ENCODE results near the gene HSF2BP. TPM values are rescaled to one million over a fixed set of nuclear protein-coding genes. Genes with fewer than 3 reads are reported as not detected.
"Not testable (repeated sequence)": the region's sequence is repeated elsewhere in the genome, so short reads cannot be mapped to it uniquely, and the experiment has no call there.

HSF2BP gene
- total RNA-seq, 1 experiment from 2014 or later = 1.5 TPM

DNA sequence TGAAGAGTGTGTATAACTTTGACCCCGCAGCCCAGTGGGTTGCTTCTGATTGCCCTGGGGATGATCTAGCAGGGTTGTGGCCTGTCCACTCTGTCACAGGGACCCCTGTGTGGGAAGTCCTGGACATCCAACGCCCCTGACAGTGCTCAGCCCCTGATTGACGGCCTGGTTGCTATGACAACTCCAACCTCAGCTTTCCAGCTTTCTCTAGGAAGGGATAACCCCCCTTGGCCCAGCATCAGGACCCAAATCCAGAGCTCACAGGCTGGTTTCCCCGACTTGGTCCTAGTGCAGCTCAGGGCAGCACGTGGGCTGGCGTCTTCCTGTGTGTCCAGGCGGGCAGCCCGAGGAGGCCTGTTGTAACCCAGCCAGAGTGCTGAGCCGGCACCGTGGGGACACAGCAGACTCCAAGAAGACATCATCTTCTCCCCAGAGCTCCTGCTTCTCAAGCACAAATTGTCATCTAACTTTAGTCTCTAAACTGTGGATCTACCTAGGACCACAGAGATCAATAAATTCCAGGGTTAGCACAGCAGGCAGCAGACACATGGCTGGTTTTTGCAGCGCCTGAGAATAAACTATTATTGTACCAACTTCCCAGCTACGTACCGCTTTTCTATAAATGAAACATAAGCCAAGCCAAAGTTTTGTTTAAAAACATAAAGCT lies 40.8 kb upstream of the HSF2BP start:
- H2AFZ ChIP-seq (ENCODE audit: low read length) = no peak overlapping the region
- no peak overlapping the region for H3T11ph ChIP-seq (ENCODE audit: low read length)
- no peak overlapping the region for H3K4ac ChIP-seq (ENCODE audit: low read depth, low read length)
- H3K4me1 ChIP-seq (ENCODE audit: insufficient read depth, low read length) = no peaks in the 10 kb centered on the region
- TF ChIP-seq, protein P1, sequence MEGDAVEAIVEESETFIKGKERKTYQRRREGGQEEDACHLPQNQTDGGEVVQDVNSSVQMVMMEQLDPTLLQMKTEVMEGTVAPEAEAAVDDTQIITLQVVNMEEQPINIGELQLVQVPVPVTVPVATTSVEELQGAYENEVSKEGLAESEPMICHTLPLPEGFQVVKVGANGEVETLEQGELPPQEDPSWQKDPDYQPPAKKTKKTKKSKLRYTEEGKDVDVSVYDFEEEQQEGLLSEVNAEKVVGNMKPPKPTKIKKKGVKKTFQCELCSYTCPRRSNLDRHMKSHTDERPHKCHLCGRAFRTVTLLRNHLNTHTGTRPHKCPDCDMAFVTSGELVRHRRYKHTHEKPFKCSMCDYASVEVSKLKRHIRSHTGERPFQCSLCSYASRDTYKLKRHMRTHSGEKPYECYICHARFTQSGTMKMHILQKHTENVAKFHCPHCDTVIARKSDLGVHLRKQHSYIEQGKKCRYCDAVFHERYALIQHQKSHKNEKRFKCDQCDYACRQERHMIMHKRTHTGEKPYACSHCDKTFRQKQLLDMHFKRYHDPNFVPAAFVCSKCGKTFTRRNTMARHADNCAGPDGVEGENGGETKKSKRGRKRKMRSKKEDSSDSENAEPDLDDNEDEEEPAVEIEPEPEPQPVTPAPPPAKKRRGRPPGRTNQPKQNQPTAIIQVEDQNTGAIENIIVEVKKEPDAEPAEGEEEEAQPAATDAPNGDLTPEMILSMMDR (conservative IDR thresholded peaks at IDR 0.05) = no peak
- H3K9me3 ChIP-seq (ENCODE audit: control insufficient read depth, low read depth, low read length) = no peaks in the 10 kb centered on the region
- H3K4me2 ChIP-seq (ENCODE audit: insufficient read depth, insufficient read length, low read length) = no peak overlapping the region
- H2AK5ac ChIP-seq (ENCODE audit: insufficient read length, low read length) = no peak overlapping the region
- no peak overlapping the region for H3K9ac ChIP-seq (ENCODE audit: extremely low read depth, insufficient read length, low read length)
- H3K27ac Mint-ChIP-seq = no peak overlapping the region
- H3K9me3 Mint-ChIP-seq = no peaks in the 10 kb centered on the region
- no peak overlapping the region for H2BK20ac ChIP-seq (ENCODE audit: low read depth, low read length, poor library complexity, severe bottlenecking)
- H4K5ac ChIP-seq (ENCODE audit: insufficient read length, low read depth, low read length) = no peak overlapping the region
- H3K79me1 ChIP-seq (ENCODE audit: insufficient read depth, low read depth, low read length, poor library complexity, severe bottlenecking) = no peaks in the 10 kb centered on the region
- no peaks in the 10 kb centered on the region for H3K27me3 ChIP-seq (ENCODE audit: insufficient read depth, low read length)
- no peak overlapping the region for H2BK120ac ChIP-seq (ENCODE audit: low read depth, low read length, poor library complexity, severe bottlenecking)
- H3K27ac ChIP-seq (ENCODE audit: insufficient read length, low read depth, low read length) = no peak overlapping the region
- no peak overlapping the region for H3K23ac ChIP-seq (ENCODE audit: insufficient read length, low read depth, low read length)
- no peak overlapping the region for H3K4me3 Mint-ChIP-seq
- H3K23me2 ChIP-seq (ENCODE audit: insufficient read length, low read depth, low read length, poor library complexity, severe bottlenecking) = no peaks in the 10 kb centered on the region
- no peak overlapping the region for H2BK12ac ChIP-seq (ENCODE audit: insufficient read length, low read depth, low read length)
- no peak overlapping the region for H3K14ac ChIP-seq (ENCODE audit: insufficient read depth, low read length)
- no CpG with 5 or more reads among the region's 13 CpGs for WGBS (ENCODE audit: extremely low coverage, insufficient read length, low lambda C conversion rate)
- H2BK15ac ChIP-seq (ENCODE audit: low read depth, low read length) = peak overlapping the region; percentile 84; the same call in 1 of the 2 replicates
- H2BK5ac ChIP-seq (ENCODE audit: insufficient read length, low read length) = no peak overlapping the region
- H3K27me3 Mint-ChIP-seq (ENCODE audit: low read depth) = no peaks in the 10 kb centered on the region
- no peak overlapping the region for H4K8ac ChIP-seq (replicated peaks; ENCODE audit: insufficient read length, low read depth, low read length)
- peaks cover 6 to 23% (median 15%) of the 10 kb centered on the region in 3 experiments; a peak in 5 of 7 replicates for H3K36me3 Mint-ChIP-seq (ENCODE audit: insufficient read depth in 1 of 3, low read depth in 3 of 3)
- no peaks in the 10 kb centered on the region for H4K20me1 ChIP-seq (ENCODE audit: control insufficient read depth, insufficient read depth, insufficient read length)
- peaks cover 11 to 12% of the 10 kb centered on the region in 2 experiments for H3K4me1 Mint-ChIP-seq
- H3K18ac ChIP-seq (ENCODE audit: insufficient read length, low read depth, low read length) = no peak overlapping the region
- H3K79me2 ChIP-seq (ENCODE audit: insufficient read depth, low read length) = no peaks in the 10 kb centered on the region
- DNase-seq = no peak
- H3K56ac ChIP-seq (ENCODE audit: insufficient read length, low read depth, low read length) = no peak overlapping the region
- H4K91ac ChIP-seq (ENCODE audit: insufficient read length, low read depth, low read length) = no peak overlapping the region

DNA sequence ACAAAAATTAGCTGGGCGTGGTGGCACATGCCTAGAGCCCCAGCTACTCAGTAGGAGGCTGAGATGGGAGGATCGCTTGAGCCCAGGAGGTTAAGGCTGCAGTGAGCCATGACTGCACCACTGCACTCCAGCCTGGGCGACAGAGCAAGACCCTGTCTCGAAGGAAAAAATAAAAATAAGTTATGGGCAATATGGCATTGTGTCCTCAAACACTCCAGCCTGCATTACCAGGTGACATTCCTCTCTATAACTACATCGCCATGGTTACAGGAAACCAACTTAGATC lies 40.1 kb upstream of the HSF2BP start:
- not testable (repeated sequence) for H3K4me2 ChIP-seq (ENCODE audit: insufficient read depth, insufficient read length, low read length); H3K9me3 ChIP-seq (ENCODE audit: control insufficient read depth, low read depth, low read length); H3K27ac ChIP-seq (ENCODE audit: insufficient read length, low read depth, low read length); H3K4me1 ChIP-seq (ENCODE audit: insufficient read depth, low read length); H3K56ac ChIP-seq (ENCODE audit: insufficient read length, low read depth, low read length); H3K23me2 ChIP-seq (ENCODE audit: insufficient read length, low read depth, low read length, poor library complexity, severe bottlenecking); H4K91ac ChIP-seq (ENCODE audit: insufficient read length, low read depth, low read length); H3K27me3 ChIP-seq (ENCODE audit: insufficient read depth, low read length); H4K20me1 ChIP-seq (ENCODE audit: control insufficient read depth, insufficient read depth, insufficient read length); DNase-seq; H3K9me3 Mint-ChIP-seq; H4K8ac ChIP-seq (replicated peaks; ENCODE audit: insufficient read length, low read depth, low read length); H2BK20ac ChIP-seq (ENCODE audit: low read depth, low read length, poor library complexity, severe bottlenecking); H3K18ac ChIP-seq (ENCODE audit: insufficient read length, low read depth, low read length); H3K9ac ChIP-seq (ENCODE audit: extremely low read depth, insufficient read length, low read length); H2BK12ac ChIP-seq (ENCODE audit: insufficient read length, low read depth, low read length); H3K27ac Mint-ChIP-seq; H4K5ac ChIP-seq (ENCODE audit: insufficient read length, low read depth, low read length); H2AFZ ChIP-seq (ENCODE audit: low read length); H2AK5ac ChIP-seq (ENCODE audit: insufficient read length, low read length); H3K79me2 ChIP-seq (ENCODE audit: insufficient read depth, low read length); H3K4ac ChIP-seq (ENCODE audit: low read depth, low read length); H3K23ac ChIP-seq (ENCODE audit: insufficient read length, low read depth, low read length); H3K27me3 Mint-ChIP-seq (ENCODE audit: low read depth); H3T11ph ChIP-seq (ENCODE audit: low read length); H2BK120ac ChIP-seq (ENCODE audit: low read depth, low read length, poor library complexity, severe bottlenecking); H2BK15ac ChIP-seq (ENCODE audit: low read depth, low read length); H2BK5ac ChIP-seq (ENCODE audit: insufficient read length, low read length); H3K79me1 ChIP-seq (ENCODE audit: insufficient read depth, low read depth, low read length, poor library complexity, severe bottlenecking); H3K4me3 Mint-ChIP-seq; H3K14ac ChIP-seq (ENCODE audit: insufficient read depth, low read length)
- peaks cover 11 to 12% of the 10 kb centered on the region in 2 experiments for H3K4me1 Mint-ChIP-seq
- H3K36me3 Mint-ChIP-seq (ENCODE audit: insufficient read depth in 1 of 3, low read depth in 3 of 3) = peaks cover 6 to 29% (median 19%) of the 10 kb centered on the region in 3 experiments; a peak in 5 of 7 replicates
- no CpG with 5 or more reads among the region's 5 CpGs for WGBS (ENCODE audit: extremely low coverage, insufficient read length, low lambda C conversion rate)
